ENCODE results near the gene DCTD.

DCTD gene

GRCh38 chr4:182842104-182842600, 75.0 kb downstream of the DCTD start:
- DNase-seq (ENCODE audit: low read depth, low spot score) = no peak

- DNase-seq (ENCODE audit: low read depth, low spot score) = no peak
These were observed 77.1 kb downstream of the DCTD start for GRCh38 chr4:182840108-182840507.

Data from activated naive CD8-positive, alpha-beta T cell treated with anti-CD3 and anti-CD28 coated beads, Interleukin-2, amount 50 U/mL, for 16 hours (primary cell).